Right lobe of liver (tissue), 4 donors: ENCODE results near the gene LDLRAD4.

Experiments used
- POLR2A ChIP-seq: fragments of 450-650 bp; IDR thresholded peaks from one replicate; pipeline ENCODE4 v1.6.1; 2017; ENCODE audit warnings: antibody characterized with exemption, mild to moderate bottlenecking
- TF ChIP-seq, protein P1 (sequence below), 4 donors: fragments of 200-600 bp in 3 of 4; fragments of 450-650 bp in 1 of 4; IDR thresholded peaks; one replicate each; pipeline versions ENCODE4 v1.5.1 to v1.8.0; 2016 to 2022; ENCODE audit warnings: antibody characterized with exemption in 4 of 4, mild to moderate bottlenecking in 2 of 4
- donor health status: DM: no; HTN: no; CAD: no.
- donor health status: DM: no; HTN: no; CAD: no.
- donor health status: DM: no; HTN: yes; CAD: no.

DNA sequence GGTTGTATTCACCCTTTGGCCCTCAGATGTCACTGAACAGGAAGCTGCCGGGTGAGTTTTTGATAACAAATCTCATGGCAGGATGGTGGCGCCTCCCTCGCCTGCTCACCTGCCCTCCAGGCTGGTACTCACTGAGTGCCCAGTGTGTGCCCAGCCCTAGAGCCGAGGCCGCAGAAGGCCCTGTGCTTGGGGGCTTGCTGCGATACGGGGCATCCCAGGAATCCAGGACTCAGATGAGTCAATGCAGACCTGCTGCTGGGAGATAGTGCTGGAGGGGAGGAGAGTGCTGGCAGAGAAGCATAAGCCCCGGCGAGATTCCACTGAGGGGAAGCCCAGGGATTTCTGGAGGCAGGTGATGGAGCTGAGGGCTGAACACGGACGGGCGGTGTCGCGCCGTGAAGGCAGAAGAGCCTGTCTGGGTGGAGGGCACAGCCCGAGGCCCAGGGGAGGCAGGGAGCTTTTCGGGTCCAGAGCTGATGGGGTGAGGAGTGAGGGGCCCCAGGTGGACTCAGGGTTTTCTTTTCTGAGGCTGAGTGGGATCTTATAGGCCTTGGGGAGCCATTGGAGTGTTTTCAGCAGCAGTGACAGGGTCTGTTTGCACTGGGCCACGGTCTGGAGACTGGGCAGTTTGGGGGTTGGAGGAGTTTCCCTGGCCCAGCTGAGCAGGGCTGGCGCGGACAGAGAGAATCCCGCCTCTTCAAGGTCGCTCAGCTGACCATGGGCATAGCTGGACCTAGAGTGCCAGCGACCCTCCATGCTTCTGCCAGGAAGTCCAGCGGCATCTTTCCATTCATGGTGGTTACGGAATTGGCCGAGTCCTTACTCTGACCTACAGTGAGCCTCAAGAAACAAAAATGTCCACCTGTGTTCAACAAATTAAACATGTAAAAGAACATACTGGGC lies 35.5 kb downstream of the LDLRAD4 start:
- TF ChIP-seq, protein P1, sequence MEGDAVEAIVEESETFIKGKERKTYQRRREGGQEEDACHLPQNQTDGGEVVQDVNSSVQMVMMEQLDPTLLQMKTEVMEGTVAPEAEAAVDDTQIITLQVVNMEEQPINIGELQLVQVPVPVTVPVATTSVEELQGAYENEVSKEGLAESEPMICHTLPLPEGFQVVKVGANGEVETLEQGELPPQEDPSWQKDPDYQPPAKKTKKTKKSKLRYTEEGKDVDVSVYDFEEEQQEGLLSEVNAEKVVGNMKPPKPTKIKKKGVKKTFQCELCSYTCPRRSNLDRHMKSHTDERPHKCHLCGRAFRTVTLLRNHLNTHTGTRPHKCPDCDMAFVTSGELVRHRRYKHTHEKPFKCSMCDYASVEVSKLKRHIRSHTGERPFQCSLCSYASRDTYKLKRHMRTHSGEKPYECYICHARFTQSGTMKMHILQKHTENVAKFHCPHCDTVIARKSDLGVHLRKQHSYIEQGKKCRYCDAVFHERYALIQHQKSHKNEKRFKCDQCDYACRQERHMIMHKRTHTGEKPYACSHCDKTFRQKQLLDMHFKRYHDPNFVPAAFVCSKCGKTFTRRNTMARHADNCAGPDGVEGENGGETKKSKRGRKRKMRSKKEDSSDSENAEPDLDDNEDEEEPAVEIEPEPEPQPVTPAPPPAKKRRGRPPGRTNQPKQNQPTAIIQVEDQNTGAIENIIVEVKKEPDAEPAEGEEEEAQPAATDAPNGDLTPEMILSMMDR (IDR thresholded peaks at IDR 0.05), result no peak
- no peak for TF ChIP-seq POLR2A
